ACHN (cell line): ENCODE measurements around the gene RBM33.

Experiments used
- DNase-seq: peaks from one replicate; pipeline ENCODE4 v3.0.0-alpha.2; 2015
- in situ Hi-C: cut with HindIII; loops from 2 replicates; pipeline ENCODE4 v1.10.0; 2017; ENCODE audit warnings: low sequenced_read_pairs, low pct_ligation_motif_present, low pct_unique_long_range_greater_than_20kb

The RBM33 gene

DNA sequence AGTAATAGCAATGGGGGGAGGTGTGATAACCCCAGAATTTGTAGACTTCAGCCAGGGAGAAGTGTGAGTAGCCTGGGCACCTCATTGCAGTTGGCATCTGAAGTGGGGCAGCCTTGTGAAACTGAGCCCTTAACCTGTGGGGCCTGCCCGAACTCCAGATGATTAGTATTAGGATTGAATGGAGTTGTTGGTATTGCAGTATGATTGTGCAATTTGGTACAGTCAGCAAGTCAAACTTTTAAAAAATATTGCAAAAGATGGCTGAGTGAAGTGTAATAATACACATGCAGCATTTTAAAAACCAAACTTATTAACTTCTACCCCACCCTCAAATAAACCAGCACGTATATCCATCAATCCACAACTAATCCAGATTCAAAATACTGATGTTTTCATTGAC is 9.3 kb downstream of the RBM33 start:
- DNase-seq, result no peak
- in situ Hi-C loops, result no loop called here

DNA sequence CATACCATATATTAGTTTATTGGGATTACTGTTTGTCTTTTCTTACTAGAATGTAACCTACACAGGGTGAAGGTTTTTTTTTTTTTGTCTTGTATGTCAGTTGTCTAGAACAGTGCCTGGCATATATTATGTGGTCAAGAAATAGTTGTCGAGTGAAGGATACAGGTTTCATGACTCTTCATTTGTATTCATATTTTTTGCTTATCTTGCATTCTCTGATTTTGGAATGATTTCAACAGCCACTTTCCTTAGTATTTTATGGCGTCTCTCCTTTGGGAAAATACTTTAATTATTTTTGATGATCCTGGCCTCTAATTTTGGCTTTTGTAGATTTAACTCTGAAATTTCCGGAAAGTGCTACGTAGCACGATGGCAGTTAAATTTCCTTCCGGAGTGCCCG is 12.4 kb downstream of the RBM33 start:
- in situ Hi-C loops, result no loop called here
- no peak for DNase-seq

GRCh38 chr7:155660059-155660757 is 15.7 kb downstream of the RBM33 start:
- in situ Hi-C loops, result no loop called here
- no peak for DNase-seq

- no peak for DNase-seq
- in situ Hi-C loops, result no loop called here
These were observed 16.3 kb downstream of the RBM33 start for GRCh38 chr7:155660758-155661093.

- no peak for DNase-seq
- in situ Hi-C loops, result no loop called here
These were observed 18.0 kb downstream of the RBM33 start for GRCh38 chr7:155662343-155663043.

DNA sequence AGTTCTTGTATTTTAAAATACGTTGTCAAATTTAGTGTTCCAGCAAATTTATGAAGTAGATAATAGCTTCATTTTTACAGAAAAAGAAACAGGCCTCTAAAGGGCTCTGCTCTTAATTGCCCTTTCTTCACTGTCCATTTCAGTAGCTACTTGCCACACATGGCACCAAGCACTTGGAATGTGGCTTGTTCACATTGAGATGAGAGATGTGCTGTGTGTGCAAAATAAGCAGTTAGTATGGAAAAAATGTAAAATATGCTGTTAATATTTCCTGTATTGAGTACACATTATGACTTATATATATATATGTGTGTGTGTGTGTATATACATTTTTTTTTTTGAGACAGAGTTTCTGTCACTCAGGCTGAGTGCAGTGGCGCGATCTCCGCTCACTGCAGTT is 19.5 kb downstream of the RBM33 start:
- in situ Hi-C loops, result no loop called here

GRCh38 chr7:155665079-155665956 is 20.9 kb downstream of the RBM33 start:
- DNase-seq, result no peak
- in situ Hi-C loops, result no loop called here

More for the DNA sequence above, 19.5 kb downstream of the RBM33 start:
- no peak for DNase-seq

DNA sequence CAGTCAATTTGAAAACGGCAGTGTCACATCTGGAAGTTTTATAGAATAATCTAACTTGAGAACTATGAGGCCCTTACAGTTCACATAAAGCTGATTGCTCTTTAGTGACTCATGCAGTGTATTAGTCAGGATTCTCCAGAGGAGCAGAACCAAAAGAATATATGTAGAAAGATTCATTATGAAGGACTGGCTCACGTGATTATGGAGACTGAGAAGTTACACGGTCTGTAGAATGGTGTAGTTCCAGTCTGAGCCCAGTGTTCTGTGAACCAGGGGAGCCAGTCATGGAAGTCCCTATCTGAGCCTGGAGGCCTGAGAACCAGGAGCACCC is 21.5 kb downstream of the RBM33 start:
- in situ Hi-C loops, result no loop called here
- DNase-seq, result peak; percentile 83

- in situ Hi-C loops, result no loop called here
- DNase-seq, result peak; percentile 48
These were observed 22.9 kb downstream of the RBM33 start for GRCh38 chr7:155667241-155667829.

GRCh38 chr7:155669717-155670505 is 25.4 kb downstream of the RBM33 start:
- DNase-seq, result no peak
- in situ Hi-C loops, result no loop called here

- DNase-seq, result no peak
- in situ Hi-C loops, result no loop called here
These were observed 26.1 kb downstream of the RBM33 start for GRCh38 chr7:155670521-155670920.

- DNase-seq, result no peak
- in situ Hi-C loops, result no loop called here
These were observed 30.1 kb downstream of the RBM33 start for GRCh38 chr7:155674556-155674955.

GRCh38 chr7:155676052-155676451 is 31.6 kb downstream of the RBM33 start:
- DNase-seq, result no peak
- in situ Hi-C loops, result no loop called here

- no peak for DNase-seq
- in situ Hi-C loops, result no loop called here
These were observed 33.2 kb downstream of the RBM33 start for GRCh38 chr7:155677688-155678087.

- in situ Hi-C loops, result no loop called here
- no peak for DNase-seq
These were observed 35.7 kb downstream of the RBM33 start for GRCh38 chr7:155680124-155680523.

- DNase-seq, result no peak
- in situ Hi-C loops, result no loop called here
These were observed 36.4 kb downstream of the RBM33 start for GRCh38 chr7:155680864-155681263.

GRCh38 chr7:155681663-155682062 is 37.2 kb downstream of the RBM33 start:
- no peak for DNase-seq
- in situ Hi-C loops, result no loop called here

DNA sequence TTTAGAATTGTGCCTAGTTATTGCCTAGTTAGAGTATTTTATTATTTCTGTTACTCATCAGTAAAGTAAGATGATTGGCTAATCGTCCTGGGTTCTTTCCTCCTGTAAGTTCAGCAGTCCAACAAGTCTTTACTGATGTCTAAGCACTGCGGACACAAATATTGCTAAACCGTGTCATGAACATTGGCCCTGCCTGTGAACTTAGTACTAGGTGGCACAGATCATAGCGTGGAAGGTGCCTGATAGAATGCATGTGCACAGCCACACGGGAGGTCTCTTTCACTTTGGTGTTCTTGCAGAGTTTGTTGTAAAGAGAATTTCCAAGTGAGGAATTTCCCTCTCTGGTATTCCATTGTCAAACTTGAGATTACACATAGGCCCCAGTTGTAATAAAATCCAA is 38.0 kb downstream of the RBM33 start:
- DNase-seq, result no peak
- in situ Hi-C loops, result no loop called here

DNA sequence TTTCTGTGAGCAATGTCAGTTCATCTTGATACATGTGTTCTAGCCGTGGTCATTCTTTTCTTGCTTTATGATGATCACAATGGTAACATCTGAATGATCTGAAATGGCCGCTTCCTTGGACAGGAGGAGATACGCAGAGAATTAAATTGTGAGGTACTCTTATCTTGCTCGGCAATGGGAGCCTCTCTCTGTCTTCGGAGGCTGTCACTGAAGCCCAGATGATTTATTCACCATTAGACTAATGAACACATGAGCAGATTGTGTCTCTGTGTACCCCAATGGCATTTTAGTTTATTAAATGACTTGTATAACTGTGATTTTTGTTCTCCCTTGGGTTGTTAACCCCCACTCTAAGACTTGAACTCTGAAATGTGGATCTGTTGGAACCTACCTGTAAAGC is 38.6 kb downstream of the RBM33 start:
- in situ Hi-C loops, result no loop called here

More for the DNA sequence above, 38.6 kb downstream of the RBM33 start:
- no peak for DNase-seq
